ENCODE data around the gene FXYD6. TPM values are rescaled to one million over a fixed set of nuclear protein-coding genes. Genes with fewer than 3 reads are reported as not detected.

Gene FXYD6
- total and polyA plus RNA-seq, 8 donors: 41.4 to 188 (median 157) TPM

GRCh38 chr11:117849781-117850414, 26.6 kb downstream of the FXYD6 start:
- H3K36me3 ChIP-seq: no peaks in the 10 kb centered on the region
- TF ChIP-seq CTCF (IDR thresholded peaks at IDR 0.05): no peak
- H3K27ac ChIP-seq: no peak overlapping the region
- no peaks in the 10 kb centered on the region for H3K27me3 ChIP-seq
- intact Hi-C loops (cut with DNase I): loop anchor here in 1 of 2 donors (10.0 kb wide), 1 partner anchor 55 kb away; no protein-coding TSS in a partner anchor
- ATAC-seq (no peak), DNase-seq (no peak)
- no peak overlapping the region for H3K4me3 ChIP-seq
- no peaks in the 10 kb centered on the region for H3K4me1 ChIP-seq
- H3K9me3 ChIP-seq: peaks cover 0 to 6% of the 10 kb centered on the region in 2 donors

- H3K36me3 ChIP-seq: no peaks in the 10 kb centered on the region
- intact Hi-C loops (cut with DNase I): loop anchor here in 1 of 2 donors (5.0 to 10.0 kb wide), 2 partner anchors 61 to 103 kb away; no protein-coding TSS in a partner anchor
- no peaks in the 10 kb centered on the region for H3K9me3 ChIP-seq
- H3K27me3 ChIP-seq: no peaks in the 10 kb centered on the region
- H3K4me1 ChIP-seq: peaks cover 0 to 36% of the 10 kb centered on the region in 2 donors
- peak; percentile 99 to 100 for TF ChIP-seq CTCF (IDR thresholded peaks at IDR 0.05)
- DNase-seq: peak; percentile 65 to 94 (median 76)
- H3K27ac ChIP-seq: no peak overlapping the region
- no peak overlapping the region for H3K4me3 ChIP-seq
- peak; percentile 87 for ATAC-seq
Observed at GRCh38 chr11:117843666-117844484, 32.6 kb downstream of the FXYD6 start.

- H3K4me1 ChIP-seq: peaks cover 0 to 40% of the 10 kb centered on the region in 2 donors
- H3K27me3 ChIP-seq: no peaks in the 10 kb centered on the region
- no peaks in the 10 kb centered on the region for H3K9me3 ChIP-seq
- H3K27ac ChIP-seq: peak overlapping the region in 1 of 2 donors; percentile 80
- no peak for TF ChIP-seq CTCF (IDR thresholded peaks at IDR 0.05)
- DNase-seq: peak in 1 of 4 donors; percentile 67
- intact Hi-C loops (cut with DNase I): loop anchor here in 1 of 2 donors (5.0 to 10.0 kb wide), 2 partner anchors 62 to 105 kb away; no protein-coding TSS in a partner anchor
- no peak overlapping the region for H3K4me3 ChIP-seq
- ATAC-seq: peak; percentile 69
- H3K36me3 ChIP-seq: no peaks in the 10 kb centered on the region
Observed at GRCh38 chr11:117842131-117842941, 34.1 kb downstream of the FXYD6 start.

GRCh38 chr11:117841551-117842031, 34.9 kb downstream of the FXYD6 start:
- intact Hi-C loops (cut with DNase I): loop anchor here in 1 of 2 donors (5.0 to 10.0 kb wide), 2 partner anchors 63 to 106 kb away; no protein-coding TSS in a partner anchor
- no peak for DNase-seq
- Histone ChIP-seq H3K36me3 (no peaks in the 10 kb centered on the region), H3K27ac (peak overlapping the region in 1 of 2 donors; percentile 80), H3K27me3 (no peaks in the 10 kb centered on the region), H3K4me3 (no peak overlapping the region), H3K4me1 (peaks cover 0 to 44% of the 10 kb centered on the region in 2 donors), H3K9me3 (no peaks in the 10 kb centered on the region)
- TF ChIP-seq CTCF (IDR thresholded peaks at IDR 0.05): no peak
- peak; percentile 25 for ATAC-seq
